ENCODE measurements around the gene OOSP1. TPM values are rescaled to one million over a fixed set of nuclear protein-coding genes. Genes with fewer than 3 reads are reported as not detected.
"Not testable (repeated sequence)": the region's sequence is repeated elsewhere in the genome, so short reads cannot be mapped to it uniquely, and the experiment has no call there.

Gene OOSP1
- total and polyA plus RNA-seq, 2 experiments from 2014 or later = not detected

DNA sequence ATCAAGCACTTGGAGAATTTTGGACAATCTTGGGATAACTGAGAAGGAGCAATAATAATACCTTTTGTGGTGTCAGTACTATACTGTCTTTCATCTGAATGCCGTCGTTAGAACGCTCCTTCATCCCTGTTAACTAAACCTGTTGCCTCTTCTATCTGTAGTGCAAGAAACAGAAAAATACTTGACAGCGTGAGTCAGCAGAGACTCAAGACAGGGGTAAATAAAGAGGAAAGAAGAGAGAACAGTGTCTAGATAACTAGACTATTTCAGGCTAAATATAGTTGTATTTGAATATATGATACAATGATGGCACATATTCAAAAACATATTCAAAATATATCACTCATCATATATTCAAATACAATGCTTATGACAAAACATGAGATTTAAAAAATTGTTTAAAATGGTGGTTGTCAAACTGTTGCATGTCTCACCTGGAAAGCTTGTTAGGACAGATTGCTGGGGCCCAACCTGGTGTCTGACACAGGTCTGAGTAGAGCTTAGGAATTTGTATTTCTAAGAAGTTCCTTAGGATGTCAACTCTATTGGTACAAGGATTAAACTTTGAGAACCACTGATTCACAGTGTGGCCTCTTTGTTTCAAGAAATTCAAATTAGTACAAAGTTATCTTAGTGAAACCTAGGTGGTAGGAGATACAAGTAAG, 43.0 kb downstream of the OOSP1 start:
- Histone ChIP-seq H2AFZ (no peak overlapping the region), H3F3A (ENCODE audit: insufficient read depth) (no peaks in the 10 kb centered on the region), H3K36me3 (ENCODE audit: low read depth) (no peaks in the 10 kb centered on the region), H3K4me3 (no peak overlapping the region), H4K20me1 (ENCODE audit: insufficient read depth) (no peaks in the 10 kb centered on the region), H3K4me2 (ENCODE audit: unreplicated experiment) (no peak overlapping the region), H3K9ac (no peak overlapping the region), H3K9me2 (ENCODE audit: insufficient read depth) (no peaks in the 10 kb centered on the region), H3K27ac (no peak overlapping the region), H3K79me2 (ENCODE audit: insufficient read depth) (no peaks in the 10 kb centered on the region), H3K4me1 (ENCODE audit: insufficient read depth) (no peaks in the 10 kb centered on the region), H3K27me3 (replicated peaks; ENCODE audit: insufficient read depth) (no peaks in the 10 kb centered on the region), H3K9me3 (ENCODE audit: low read depth) (no peaks in the 10 kb centered on the region)
- no peak for TF ChIP-seq EZH2phosphoT487 (IDR thresholded peaks at IDR 0.05; ENCODE audit: insufficient read depth, low read depth)
- TF ChIP-seq EZH2 (IDR thresholded peaks at IDR 0.05; ENCODE audit: insufficient read depth, poor library complexity, severe bottlenecking) = no peak
- WGBS, 2 experiments (ENCODE audit: low coverage in 1 of 2, low lambda C conversion rate in 2 of 2, missing lambda C conversion rate in 2 of 2) = 45 to 49% methylated on average over 4 of the region's 4 CpGs
- in situ Hi-C loops (cut with MboI) = no loop called here
- no peak for DNase-seq

DNA sequence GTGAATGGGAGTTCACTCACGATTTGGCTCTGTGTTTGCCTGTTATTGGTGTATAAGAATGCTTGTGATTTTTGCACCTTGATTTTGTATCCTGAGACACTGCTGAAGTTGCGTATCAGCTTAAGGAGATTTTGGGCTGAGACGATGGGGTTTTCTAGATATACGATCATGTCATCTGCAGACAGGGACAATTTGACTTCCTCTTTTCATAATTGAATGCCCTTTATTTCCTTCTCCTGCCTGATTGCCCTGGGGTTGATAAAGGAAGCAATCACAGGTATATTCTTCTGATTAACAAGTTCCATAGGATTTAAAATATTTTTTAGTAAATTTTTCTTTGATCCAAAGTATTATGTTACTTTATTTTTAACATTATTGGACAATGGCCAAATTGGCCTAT, 43.8 kb downstream of the OOSP1 start:
- H3K4me1 ChIP-seq (ENCODE audit: insufficient read depth); H3K9me2 ChIP-seq (ENCODE audit: insufficient read depth); H4K20me1 ChIP-seq (ENCODE audit: insufficient read depth); H3K79me2 ChIP-seq (ENCODE audit: insufficient read depth); H3K27me3 ChIP-seq (replicated peaks; ENCODE audit: insufficient read depth); DNase-seq; H3K36me3 ChIP-seq (ENCODE audit: low read depth); H3K4me2 ChIP-seq (ENCODE audit: unreplicated experiment); H2AFZ ChIP-seq; H3F3A ChIP-seq (ENCODE audit: insufficient read depth); H3K4me3 ChIP-seq; H3K9ac ChIP-seq; H3K9me3 ChIP-seq (ENCODE audit: low read depth); in situ Hi-C loops (cut with MboI); H3K27ac ChIP-seq: not testable (repeated sequence)
- WGBS, 2 experiments (ENCODE audit: low coverage in 1 of 2, low lambda C conversion rate in 2 of 2, missing lambda C conversion rate in 2 of 2) = 27 to 29% methylated on average over 4 of the region's 4 CpGs

GRCh38 chr11:59983212-59983611, 45.0 kb downstream of the OOSP1 start:
- H3K79me2 ChIP-seq (ENCODE audit: insufficient read depth) = no peaks in the 10 kb centered on the region
- no peaks in the 10 kb centered on the region for H3K4me1 ChIP-seq (ENCODE audit: insufficient read depth)
- H3K27ac ChIP-seq = no peak overlapping the region
- no peak for DNase-seq
- no peak overlapping the region for H2AFZ ChIP-seq
- H3K9ac ChIP-seq = no peak overlapping the region
- no peaks in the 10 kb centered on the region for H4K20me1 ChIP-seq (ENCODE audit: insufficient read depth)
- in situ Hi-C loops (cut with MboI) = no loop called here
- H3K4me2 ChIP-seq (ENCODE audit: unreplicated experiment) = no peak overlapping the region
- H3F3A ChIP-seq (ENCODE audit: insufficient read depth) = no peaks in the 10 kb centered on the region
- H3K4me3 ChIP-seq = no peak overlapping the region
- WGBS, 2 experiments (ENCODE audit: low coverage in 1 of 2, low lambda C conversion rate in 2 of 2, missing lambda C conversion rate in 2 of 2) = 5% methylated on average over 1 of the region's 1 CpG
- H3K27me3 ChIP-seq (replicated peaks; ENCODE audit: insufficient read depth) = no peaks in the 10 kb centered on the region
- H3K9me3 ChIP-seq (ENCODE audit: low read depth) = no peaks in the 10 kb centered on the region
- no peak for TF ChIP-seq EZH2 (IDR thresholded peaks at IDR 0.05; ENCODE audit: insufficient read depth, poor library complexity, severe bottlenecking)
- no peak for TF ChIP-seq EZH2phosphoT487 (IDR thresholded peaks at IDR 0.05; ENCODE audit: insufficient read depth, low read depth)
- no peaks in the 10 kb centered on the region for H3K9me2 ChIP-seq (ENCODE audit: insufficient read depth)
- no peaks in the 10 kb centered on the region for H3K36me3 ChIP-seq (ENCODE audit: low read depth)

- no peak for TF ChIP-seq EZH2phosphoT487 (IDR thresholded peaks at IDR 0.05; ENCODE audit: insufficient read depth, low read depth)
- TF ChIP-seq EZH2 (IDR thresholded peaks at IDR 0.05; ENCODE audit: insufficient read depth, poor library complexity, severe bottlenecking) = no peak
- DNase-seq = no peak
- Histone ChIP-seq H4K20me1 (ENCODE audit: insufficient read depth) (no peaks in the 10 kb centered on the region), H3K9me3 (ENCODE audit: low read depth) (no peaks in the 10 kb centered on the region), H3K4me2 (ENCODE audit: unreplicated experiment) (no peak overlapping the region), H3F3A (ENCODE audit: insufficient read depth) (no peaks in the 10 kb centered on the region), H2AFZ (no peak overlapping the region), H3K4me3 (no peak overlapping the region), H3K4me1 (ENCODE audit: insufficient read depth) (no peaks in the 10 kb centered on the region), H3K27me3 (replicated peaks; ENCODE audit: insufficient read depth) (no peaks in the 10 kb centered on the region), H3K79me2 (ENCODE audit: insufficient read depth) (no peaks in the 10 kb centered on the region), H3K9ac (no peak overlapping the region), H3K27ac (no peak overlapping the region), H3K9me2 (ENCODE audit: insufficient read depth) (no peaks in the 10 kb centered on the region), H3K36me3 (ENCODE audit: low read depth) (no peaks in the 10 kb centered on the region)
- 19 to 20% methylated on average over 3 of the region's 3 CpGs for WGBS, 2 experiments (ENCODE audit: low coverage in 1 of 2, low lambda C conversion rate in 2 of 2, missing lambda C conversion rate in 2 of 2)
- in situ Hi-C loops (cut with MboI) = no loop called here
These were observed 46.1 kb downstream of the OOSP1 start for GRCh38 chr11:59984368-59984767.

DNA sequence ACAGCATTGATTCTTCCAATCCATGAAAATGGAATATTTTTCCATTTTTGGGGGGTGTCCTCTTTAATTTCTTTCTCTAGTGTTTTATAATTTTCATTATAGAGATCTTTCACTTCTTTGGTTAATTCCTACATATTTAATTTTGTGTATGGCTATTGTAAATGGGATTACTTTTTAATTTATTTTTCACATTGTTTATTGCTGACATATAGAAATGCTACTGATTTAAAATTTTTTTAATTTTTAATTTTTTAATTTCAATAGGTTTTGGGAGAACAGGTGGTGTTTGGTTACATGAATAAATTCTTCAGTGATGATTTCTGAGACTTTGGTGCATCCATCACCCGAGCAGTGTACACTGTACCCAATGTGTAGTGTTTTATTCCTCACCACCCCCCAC, 52.2 kb downstream of the OOSP1 start:
- H3K27me3 ChIP-seq (replicated peaks; ENCODE audit: insufficient read depth) = no peaks in the 10 kb centered on the region
- WGBS, 2 experiments (ENCODE audit: low coverage in 1 of 2, low lambda C conversion rate in 2 of 2, missing lambda C conversion rate in 2 of 2) = 3 to 6% methylated on average over 1 of the region's 1 CpG

More for the DNA sequence above, 52.2 kb downstream of the OOSP1 start:
- no peaks in the 10 kb centered on the region for H3K4me1 ChIP-seq (ENCODE audit: insufficient read depth)
- no peaks in the 10 kb centered on the region for H4K20me1 ChIP-seq (ENCODE audit: insufficient read depth)
- no peaks in the 10 kb centered on the region for H3K79me2 ChIP-seq (ENCODE audit: insufficient read depth)
- no peak overlapping the region for H2AFZ ChIP-seq
- in situ Hi-C loops (cut with MboI) = no loop called here
- H3K9ac ChIP-seq = no peak overlapping the region
- H3F3A ChIP-seq (ENCODE audit: insufficient read depth) = no peaks in the 10 kb centered on the region
- H3K36me3 ChIP-seq (ENCODE audit: low read depth) = no peaks in the 10 kb centered on the region
- H3K27ac ChIP-seq = no peak overlapping the region
- TF ChIP-seq EZH2 (IDR thresholded peaks at IDR 0.05; ENCODE audit: insufficient read depth, poor library complexity, severe bottlenecking) (no peak), EZH2phosphoT487 (IDR thresholded peaks at IDR 0.05; ENCODE audit: insufficient read depth, low read depth) (no peak)
- H3K4me2 ChIP-seq (ENCODE audit: unreplicated experiment) = no peak overlapping the region
- H3K9me2 ChIP-seq (ENCODE audit: insufficient read depth) = no peaks in the 10 kb centered on the region
- no peaks in the 10 kb centered on the region for H3K9me3 ChIP-seq (ENCODE audit: low read depth)
- DNase-seq = no peak
- no peak overlapping the region for H3K4me3 ChIP-seq
